HEK293 (cell line): ENCODE measurements around the gene FBH1.
"Not testable (repeated sequence)": the region's sequence is repeated elsewhere in the genome, so short reads cannot be mapped to it uniquely, and the experiment has no call there.

Source experiments
- CTCF ChIA-PET: fragments of 350-600 bp; formaldehyde crosslinking; extraction: SDS; loops from one replicate; lab custom pipeline; 2021; ENCODE audit warnings: antibody characterized with exemption; lab: Yijun Ruan, JAX
- POLR2A ChIA-PET: fragments of 300-600 bp; formaldehyde crosslinking; extraction: SDS; loops from one replicate; lab custom pipeline; 2020; ENCODE audit warnings: antibody characterized with exemption, inconsistent platforms; lab: Yijun Ruan, JAX
- H3K27ac ChIP-seq: fragments of 200-500 bp; sonication (Bioruptor generic); 2 replicates; pipeline ENCODE4 v1.5.1; 2014; ENCODE audit warnings: low read depth, low read length, control low read depth, inconsistent platforms; ENCODE audit errors: extremely low read depth
- H3K36me3 ChIP-seq, 2 experiments: fragments of 200-500 bp in 1 of 2; sonication (Bioruptor generic) in 1 of 2; 1 replicate in 1 of 2; 2 replicates in 1 of 2; pipeline ENCODE4 v1.5.1; 2014 to 2017; ENCODE audit warnings: inconsistent platforms in 2 of 2, low read length in 2 of 2; ENCODE audit not compliant: control insufficient read depth in 2 of 2, insufficient read depth in 1 of 2
- H3K4me1 ChIP-seq: fragments of 200-500 bp; sonication (Bioruptor generic); 2 replicates; pipeline ENCODE4 v1.5.1; 2014; ENCODE audit warnings: mild to moderate bottlenecking, low read length, inconsistent platforms; ENCODE audit not compliant: control insufficient read depth, insufficient read depth
- H3K4me3 ChIP-seq: 2 replicates; pipeline ENCODE4 v1.5.1; 2011; ENCODE audit warnings: low read depth, mild to moderate bottlenecking, control low read depth, low read length, moderate library complexity
- H3K9me3 ChIP-seq: fragments of 200-500 bp; sonication (Bioruptor generic); 2 replicates; pipeline ENCODE4 v1.5.1; 2014; ENCODE audit warnings: low read depth, low read length, inconsistent platforms; ENCODE audit not compliant: control insufficient read depth, insufficient read depth
- ELK4 ChIP-seq: IDR thresholded peaks from 2 replicates; pipeline ENCODE4 v1.6.1; 2011; ENCODE audit warnings: mild to moderate bottlenecking, low read depth, low read length, borderline replicate concordance
- KLF8 ChIP-seq: fragments of 450-650 bp; formaldehyde crosslinking; IDR thresholded peaks from 2 replicates; pipeline ENCODE4 v1.5.1; 2016; ENCODE audit warnings: missing biosample characterization, missing genetic modification characterization
- MZF1 ChIP-seq: fragments of 450-650 bp; formaldehyde crosslinking; IDR thresholded peaks from 2 replicates; pipeline ENCODE4 v1.5.1; 2017; ENCODE audit warnings: missing biosample characterization, missing genetic modification characterization, borderline replicate concordance
- PRDM1 ChIP-seq: fragments of 450-650 bp; formaldehyde crosslinking; IDR thresholded peaks from 2 replicates; pipeline ENCODE4; 2016; ENCODE audit warnings: missing biosample characterization, missing genetic modification characterization
- PRDM10 ChIP-seq: fragments of 450-650 bp; formaldehyde crosslinking; IDR thresholded peaks from 2 replicates; pipeline ENCODE4 v1.5.1; 2016; ENCODE audit warnings: missing biosample characterization, missing genetic modification characterization
- PRDM2 ChIP-seq: fragments of 450-650 bp; formaldehyde crosslinking; IDR thresholded peaks from 2 replicates; pipeline ENCODE4 v1.5.1; 2016; ENCODE audit warnings: missing biosample characterization, missing genetic modification characterization, borderline replicate concordance
- SCRT2 ChIP-seq: fragments of 450-650 bp; formaldehyde crosslinking; IDR thresholded peaks from 2 replicates; pipeline ENCODE4 v1.5.1; 2016; ENCODE audit warnings: missing biosample characterization, missing genetic modification characterization
- SETDB1 ChIP-seq: IDR thresholded peaks from one replicate; pipeline ENCODE4 v1.6.1; 2017; ENCODE audit warnings: mild to moderate bottlenecking, low read length, moderate library complexity, mixed read lengths; ENCODE audit not compliant: insufficient read length
- ZNF211 ChIP-seq: fragments of 450-650 bp; formaldehyde crosslinking; IDR thresholded peaks from 2 replicates; pipeline ENCODE4 v1.5.1; 2016; ENCODE audit warnings: low read depth, missing biosample characterization, missing genetic modification characterization
- ZNF223 ChIP-seq: fragments of 450-650 bp; formaldehyde crosslinking; IDR thresholded peaks from 2 replicates; pipeline ENCODE4 v1.5.1; 2016; ENCODE audit warnings: missing biosample characterization, missing genetic modification characterization
- ZNF23 ChIP-seq: fragments of 450-650 bp; formaldehyde crosslinking; IDR thresholded peaks from 2 replicates; pipeline ENCODE4 v1.5.1; 2016; ENCODE audit warnings: missing biosample characterization, missing genetic modification characterization, borderline replicate concordance
- ZNF292 ChIP-seq: fragments of 450-650 bp; formaldehyde crosslinking; IDR thresholded peaks from 2 replicates; pipeline ENCODE4 v1.5.1; 2016; ENCODE audit warnings: low read depth, missing biosample characterization, missing genetic modification characterization, borderline replicate concordance
- ZNF501 ChIP-seq: fragments of 450-650 bp; formaldehyde crosslinking; IDR thresholded peaks from 2 replicates; pipeline ENCODE4 v1.5.1; 2016; ENCODE audit warnings: missing biosample characterization, missing genetic modification characterization
- ZNF530 ChIP-seq: fragments of 450-650 bp; formaldehyde crosslinking; IDR thresholded peaks from 2 replicates; pipeline ENCODE4 v1.5.1; 2016; ENCODE audit warnings: low read depth, missing biosample characterization, missing genetic modification characterization
- ZNF596 ChIP-seq: fragments of 450-650 bp; IDR thresholded peaks from 2 replicates; pipeline ENCODE4 v1.5.0; 2018; ENCODE audit warnings: missing biosample characterization, mild to moderate bottlenecking, missing genetic modification characterization, moderate library complexity
- ZNF701 ChIP-seq: fragments of 450-650 bp; formaldehyde crosslinking; IDR thresholded peaks from 2 replicates; pipeline ENCODE4 v1.5.1; 2016; ENCODE audit warnings: missing biosample characterization, missing genetic modification characterization
- ZNF704 ChIP-seq: fragments of 450-650 bp; formaldehyde crosslinking; IDR thresholded peaks from 2 replicates; pipeline ENCODE4 v1.5.1; 2016; ENCODE audit warnings: missing biosample characterization, missing genetic modification characterization
- ZNF747 ChIP-seq: fragments of 450-650 bp; formaldehyde crosslinking; IDR thresholded peaks from 2 replicates; pipeline ENCODE4 v1.5.1; 2016; ENCODE audit warnings: missing biosample characterization, missing genetic modification characterization
- ZNF768 ChIP-seq: fragments of 450-650 bp; formaldehyde crosslinking; IDR thresholded peaks from 2 replicates; pipeline ENCODE4 v1.5.1; 2018; ENCODE audit warnings: missing biosample characterization, mild to moderate bottlenecking, missing genetic modification characterization
- ZNF785 ChIP-seq: fragments of 450-650 bp; formaldehyde crosslinking; IDR thresholded peaks from 2 replicates; pipeline ENCODE4 v1.5.1; 2016; ENCODE audit warnings: missing biosample characterization, missing genetic modification characterization
- ZXDB ChIP-seq: fragments of 450-650 bp; formaldehyde crosslinking; IDR thresholded peaks from 2 replicates; pipeline ENCODE4 v1.5.1; 2016; ENCODE audit warnings: missing biosample characterization, missing genetic modification characterization

Gene FBH1

GRCh38 chr10:5860066-5860465 lies 30.0 kb upstream of the FBH1 start (continued):
- no peak for TF ChIP-seq ZXDB (tag by site-specific recombination)
- TF ChIP-seq ZNF223, result no peak
- TF ChIP-seq ZNF23 (tag by site-specific recombination), result no peak
- TF ChIP-seq ZNF704 (tag by site-specific recombination), result no peak
- no peak for TF ChIP-seq ELK4
- no peak for TF ChIP-seq PRDM1 (tag by site-specific recombination)
- TF ChIP-seq ZNF501, result no peak
- no peak for TF ChIP-seq SETDB1
- TF ChIP-seq SCRT2, result no peak

GRCh38 chr10:5862360-5862961 lies 27.6 kb upstream of the FBH1 start:
- ChIA-PET POLR2A (interaction anchor here (1.1 to 2.0 kb wide), 4 partner anchors 9 to 49 kb away, joined by 3 to 8 read pairs (median 4); partner anchors contain the start of genes ANKRD16, FBH1 and GDI2), CTCF (interaction anchor here (0.9 to 1.4 kb wide), 2 partner anchors 11 kb away, joined by 4 to 6 read pairs; no protein-coding TSS in a partner anchor)
- H3K36me3 ChIP-seq, result peaks cover 3 to 7% of the 10 kb centered on the region in 2 experiments; a peak in 2 of 3 replicates
- H3K27ac ChIP-seq, result no peak overlapping the region
- no peak overlapping the region for H3K4me3 ChIP-seq
- TF ChIP-seq PRDM2 (tag by site-specific recombination), result no peak
- TF ChIP-seq ZNF768 (tag by site-specific recombination), result no peak
- no peak for TF ChIP-seq ZNF596 (tag by site-specific recombination)
- TF ChIP-seq ZXDB (tag by site-specific recombination), result no peak
- TF ChIP-seq ZNF747 (tag by site-specific recombination), result no peak
- TF ChIP-seq MZF1 (tag by site-specific recombination), result no peak
- TF ChIP-seq ZNF701 (tag by site-specific recombination), result no peak
- no peak for TF ChIP-seq PRDM10
- TF ChIP-seq ZNF292 (tag by site-specific recombination), result no peak
- TF ChIP-seq ZNF530 (tag by site-specific recombination), result no peak
- TF ChIP-seq ZNF785 (tag by site-specific recombination), result no peak
- TF ChIP-seq KLF8 (tag by site-specific recombination), result no peak
- no peak for TF ChIP-seq ZNF211 (tag by site-specific recombination)
- TF ChIP-seq, all 188 proteins: peak for 0
- Histone ChIP-seq H3K9me3 (no peaks in the 10 kb centered on the region), H3K4me1 (no peaks in the 10 kb centered on the region; the same call in 1 of the 2 replicates)

- H3K36me3 ChIP-seq, H3K4me3 ChIP-seq, H3K9me3 ChIP-seq, H3K27ac ChIP-seq, H3K4me1 ChIP-seq: not testable (repeated sequence)
- ChIA-PET POLR2A (interaction anchor here (1.1 to 2.0 kb wide), 3 partner anchors 9 to 50 kb away, joined by 4 to 8 read pairs (median 4); partner anchors contain the start of genes ANKRD16, FBH1 and GDI2), CTCF (interaction anchor here (0.6 to 0.9 kb wide), 4 partner anchors 11 to 223 kb away, joined by 3 to 6 read pairs (median 4); no protein-coding TSS in a partner anchor)
Observed at GRCh38 chr10:5862981-5863685, 26.9 kb upstream of the FBH1 start.
